ENCODE results near the gene TMEM270. TPM values are rescaled to one million over a fixed set of nuclear protein-coding genes. Genes with fewer than 3 reads are reported as not detected.

The TMEM270 gene
- polyA plus RNA-seq, 1 of the 3 experiments (the other 2 are of a cell fraction) = 0.71 TPM

DNA sequence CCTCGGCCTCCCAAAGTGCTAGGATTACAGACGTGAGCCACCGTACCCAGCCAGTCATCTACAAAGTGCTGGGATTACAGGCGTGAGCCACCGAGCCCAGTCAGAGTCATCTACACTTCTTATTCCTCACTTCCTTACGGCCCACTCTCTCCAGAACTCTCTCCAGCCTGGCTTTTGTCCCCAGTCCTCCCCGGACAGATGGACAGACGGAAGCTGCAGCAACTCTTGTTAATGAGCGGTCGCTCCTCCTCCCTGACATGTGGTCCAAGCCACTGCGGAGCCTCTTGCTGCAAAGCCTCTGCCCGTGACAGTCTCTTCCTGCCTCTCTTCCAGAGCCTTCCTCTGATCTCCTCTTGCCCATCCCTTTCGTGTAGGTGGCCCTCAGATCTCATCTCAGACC lies 45.9 kb downstream of the TMEM270 start:
- Histone ChIP-seq H2AFZ (ENCODE audit: low read depth) (no peak overlapping the region), H3K9me2 (no peaks in the 10 kb centered on the region), H3K9me3 (no peaks in the 10 kb centered on the region), H3K79me2 (ENCODE audit: insufficient read depth) (no peaks in the 10 kb centered on the region), H3K27me3 (ENCODE audit: insufficient read depth) (no peaks in the 10 kb centered on the region), H3F3A (replicated peaks; ENCODE audit: insufficient read depth) (peaks cover 8% of the 10 kb centered on the region), H3K9ac (no peak overlapping the region), H4K20me1 (ENCODE audit: insufficient read depth) (no peaks in the 10 kb centered on the region), H3K4me1 (ENCODE audit: control insufficient read depth in 1 of 2, insufficient read depth in 2 of 2, low read depth in 1 of 2, low read length in 1 of 2) (no peaks in the 10 kb centered on the region; a peak in 1 of 4 replicates), H3K4me2 (no peak overlapping the region), H3K36me3 (replicated peaks in 1 of 2; ENCODE audit: control insufficient read depth in 1 of 2, insufficient read depth in 2 of 2, low read length in 1 of 2) (no peaks in the 10 kb centered on the region), H3K4me3 (ENCODE audit: low read depth in 2 of 2, low read length in 1 of 2) (no peak overlapping the region), H3K27ac (ENCODE audit: low read depth in 2 of 2, low read length in 1 of 2) (no peak overlapping the region)
- DNase-seq = peak; percentile 20
- WGBS (ENCODE audit: low lambda C conversion rate) = 89% methylated on average over 13 of the region's 13 CpGs
- TF ChIP-seq MXI1 (IDR thresholded peaks at IDR 0.05; ENCODE audit: low read depth, low read length) (no peak), TAF1 (IDR thresholded peaks at IDR 0.05; ENCODE audit: borderline replicate concordance, low read depth, low read length) (no peak), FOXJ3 (CRISPR knock-in tag; IDR thresholded peaks at IDR 0.05) (no peak), FOSL2 (IDR thresholded peaks at IDR 0.05; ENCODE audit: borderline replicate concordance, low read depth) (no peak), YY1 (IDR thresholded peaks at IDR 0.05; ENCODE audit: low read depth) (no peak), RFX5 (IDR thresholded peaks at IDR 0.05; ENCODE audit: low read length) (no peak), EZH2phosphoT487 (IDR thresholded peaks at IDR 0.05; ENCODE audit: borderline replicate concordance, low read depth) (no peak), POLR2AphosphoS5 (IDR thresholded peaks at IDR 0.05; ENCODE audit: low read depth, low read length) (no peak), GATA2 (CRISPR knock-in tag; IDR thresholded peaks at IDR 0.05) (no peak), ELF1 (IDR thresholded peaks at IDR 0.05) (no peak), RXRA (IDR thresholded peaks at IDR 0.05; ENCODE audit: borderline replicate concordance, low read depth) (no peak)
- TF ChIP-seq, protein P1, sequence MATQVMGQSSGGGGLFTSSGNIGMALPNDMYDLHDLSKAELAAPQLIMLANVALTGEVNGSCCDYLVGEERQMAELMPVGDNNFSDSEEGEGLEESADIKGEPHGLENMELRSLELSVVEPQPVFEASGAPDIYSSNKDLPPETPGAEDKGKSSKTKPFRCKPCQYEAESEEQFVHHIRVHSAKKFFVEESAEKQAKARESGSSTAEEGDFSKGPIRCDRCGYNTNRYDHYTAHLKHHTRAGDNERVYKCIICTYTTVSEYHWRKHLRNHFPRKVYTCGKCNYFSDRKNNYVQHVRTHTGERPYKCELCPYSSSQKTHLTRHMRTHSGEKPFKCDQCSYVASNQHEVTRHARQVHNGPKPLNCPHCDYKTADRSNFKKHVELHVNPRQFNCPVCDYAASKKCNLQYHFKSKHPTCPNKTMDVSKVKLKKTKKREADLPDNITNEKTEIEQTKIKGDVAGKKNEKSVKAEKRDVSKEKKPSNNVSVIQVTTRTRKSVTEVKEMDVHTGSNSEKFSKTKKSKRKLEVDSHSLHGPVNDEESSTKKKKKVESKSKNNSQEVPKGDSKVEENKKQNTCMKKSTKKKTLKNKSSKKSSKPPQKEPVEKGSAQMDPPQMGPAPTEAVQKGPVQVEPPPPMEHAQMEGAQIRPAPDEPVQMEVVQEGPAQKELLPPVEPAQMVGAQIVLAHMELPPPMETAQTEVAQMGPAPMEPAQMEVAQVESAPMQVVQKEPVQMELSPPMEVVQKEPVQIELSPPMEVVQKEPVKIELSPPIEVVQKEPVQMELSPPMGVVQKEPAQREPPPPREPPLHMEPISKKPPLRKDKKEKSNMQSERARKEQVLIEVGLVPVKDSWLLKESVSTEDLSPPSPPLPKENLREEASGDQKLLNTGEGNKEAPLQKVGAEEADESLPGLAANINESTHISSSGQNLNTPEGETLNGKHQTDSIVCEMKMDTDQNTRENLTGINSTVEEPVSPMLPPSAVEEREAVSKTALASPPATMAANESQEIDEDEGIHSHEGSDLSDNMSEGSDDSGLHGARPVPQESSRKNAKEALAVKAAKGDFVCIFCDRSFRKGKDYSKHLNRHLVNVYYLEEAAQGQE (IDR thresholded peaks at IDR 0.05; ENCODE audit: low read depth, low read length) = no peak
- TF ChIP-seq, protein P2, sequence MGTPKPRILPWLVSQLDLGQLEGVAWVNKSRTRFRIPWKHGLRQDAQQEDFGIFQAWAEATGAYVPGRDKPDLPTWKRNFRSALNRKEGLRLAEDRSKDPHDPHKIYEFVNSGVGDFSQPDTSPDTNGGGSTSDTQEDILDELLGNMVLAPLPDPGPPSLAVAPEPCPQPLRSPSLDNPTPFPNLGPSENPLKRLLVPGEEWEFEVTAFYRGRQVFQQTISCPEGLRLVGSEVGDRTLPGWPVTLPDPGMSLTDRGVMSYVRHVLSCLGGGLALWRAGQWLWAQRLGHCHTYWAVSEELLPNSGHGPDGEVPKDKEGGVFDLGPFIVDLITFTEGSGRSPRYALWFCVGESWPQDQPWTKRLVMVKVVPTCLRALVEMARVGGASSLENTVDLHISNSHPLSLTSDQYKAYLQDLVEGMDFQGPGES (IDR thresholded peaks at IDR 0.05; ENCODE audit: low read depth, low read length) = no peak
- TF ChIP-seq, protein P3, sequence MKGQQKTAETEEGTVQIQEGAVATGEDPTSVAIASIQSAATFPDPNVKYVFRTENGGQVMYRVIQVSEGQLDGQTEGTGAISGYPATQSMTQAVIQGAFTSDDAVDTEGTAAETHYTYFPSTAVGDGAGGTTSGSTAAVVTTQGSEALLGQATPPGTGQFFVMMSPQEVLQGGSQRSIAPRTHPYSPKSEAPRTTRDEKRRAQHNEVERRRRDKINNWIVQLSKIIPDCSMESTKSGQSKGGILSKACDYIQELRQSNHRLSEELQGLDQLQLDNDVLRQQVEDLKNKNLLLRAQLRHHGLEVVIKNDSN (IDR thresholded peaks at IDR 0.05; ENCODE audit: borderline replicate concordance, low read depth) = no peak
- ChIA-PET POLR2A (no interaction called here), CTCF (interaction anchor here (0.7 to 1.7 kb wide), 2 partner anchors 120 to 131 kb away, joined by 3 to 5 read pairs; no protein-coding TSS in a partner anchor)

Data from SK-N-SH (cell line).